Ascending aorta (tissue), 2 donors: Measurements from ENCODE around the gene KLHL1. TPM values are rescaled to one million over a fixed set of nuclear protein-coding genes. Genes with fewer than 3 reads are reported as not detected.

ENCODE experiments used
- DNase-seq, 2 donors: peaks; one replicate each; pipeline ENCODE4 v3.0.0-alpha.2; 2019; ENCODE audit warnings: low spot score in 2 of 2
- H3K27ac ChIP-seq, 2 donors: fragments of 200-600 bp; sonication (generic); one replicate each; pipeline ENCODE4 v1.5.1; 2016 to 2017; ENCODE audit warnings: mild to moderate bottlenecking in 1 of 2
- H3K27me3 ChIP-seq: fragments of 200-600 bp; sonication (generic); one replicate; pipeline ENCODE4 v1.5.1; 2017
- H3K36me3 ChIP-seq, 2 donors: fragments of 200-600 bp; sonication (generic); one replicate each; pipeline ENCODE4 v1.5.1; 2016
- H3K4me1 ChIP-seq, 2 donors: fragments of 200-600 bp; sonication (generic); one replicate each; pipeline ENCODE4 v1.5.1; 2016 to 2017; ENCODE audit warnings: mild to moderate bottlenecking in 1 of 2
- H3K4me3 ChIP-seq, 2 donors: fragments of 200-600 bp; sonication (generic); one replicate each; pipeline ENCODE4 v1.5.1; 2016 to 2017; ENCODE audit warnings: mild to moderate bottlenecking in 1 of 2
- H3K9me3 ChIP-seq, 2 donors: fragments of 200-600 bp; sonication (generic); one replicate each; pipeline ENCODE4 v1.5.1; 2016
- CTCF ChIP-seq, 3 experiments: fragments of 200-600 bp in 2 of 3; fragments of 450-650 bp in 1 of 3; sonication (generic) in 2 of 3; IDR thresholded peaks; one replicate each; pipeline ENCODE4 v1.5.1; 2016 to 2019; ENCODE audit warnings: antibody characterized with exemption in 3 of 3, mild to moderate bottlenecking in 1 of 3, moderate library complexity in 1 of 3
- intact Hi-C: fragments of 100-400 bp; cut with DNase I; formaldehyde crosslinking; loops from one replicate; pipeline ENCODE4 v1.15.1; 2023
- total RNA-seq: library from RNA; depleted of rRNA; stranded (reverse); fragments of >200 nt; gene quantifications from one replicate; pipeline ENCODE4 v1.1.0, GENCODE V29; 2016

The KLHL1 gene
- total RNA-seq, 1 donor from 2014 or later, result not detected

- Histone ChIP-seq H3K4me3 (no peak overlapping the region), H3K27ac (no peak overlapping the region), H3K9me3 (peaks cover 0 to 9% of the 10 kb centered on the region in 2 donors), H3K36me3 (no peaks in the 10 kb centered on the region), H3K4me1 (no peaks in the 10 kb centered on the region), H3K27me3 (no peaks in the 10 kb centered on the region)
- no peak for DNase-seq
- intact Hi-C loops, result no loop called here
- no peak for TF ChIP-seq CTCF (IDR thresholded peaks at IDR 0.05)
These were observed 290.9 kb downstream of the KLHL1 start for GRCh38 chr13:69817333-69817869.

DNA sequence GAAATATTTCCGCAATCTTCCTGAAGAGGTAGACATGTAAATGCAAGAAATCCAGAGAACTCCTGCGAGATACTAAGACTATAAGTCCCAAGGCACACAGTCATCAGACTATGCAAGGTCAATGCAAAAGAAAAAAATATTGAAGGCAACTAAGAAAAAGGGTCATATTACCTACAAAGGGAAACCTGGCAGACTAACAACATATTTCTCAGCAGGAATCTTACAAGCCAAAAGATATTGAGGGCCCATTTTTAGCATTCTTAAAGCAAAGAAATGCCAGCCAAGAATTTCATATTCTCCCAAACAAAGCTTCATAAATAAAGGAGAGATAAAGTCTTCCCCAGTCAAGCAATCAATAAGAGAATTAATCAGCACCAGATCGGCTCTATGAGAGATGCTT lies 299.1 kb downstream of the KLHL1 start:
- DNase-seq, result no peak
- Histone ChIP-seq H3K4me3 (no peak overlapping the region), H3K36me3 (no peaks in the 10 kb centered on the region), H3K27me3 (no peaks in the 10 kb centered on the region), H3K9me3 (peaks cover 0 to 5% of the 10 kb centered on the region in 2 donors), H3K27ac (no peak overlapping the region), H3K4me1 (no peaks in the 10 kb centered on the region)
- TF ChIP-seq CTCF (IDR thresholded peaks at IDR 0.05), result no peak
- intact Hi-C loops, result no loop called here

- intact Hi-C loops, result no loop called here
These were observed 312.0 kb downstream of the KLHL1 start for GRCh38 chr13:69796256-69796655.

DNA sequence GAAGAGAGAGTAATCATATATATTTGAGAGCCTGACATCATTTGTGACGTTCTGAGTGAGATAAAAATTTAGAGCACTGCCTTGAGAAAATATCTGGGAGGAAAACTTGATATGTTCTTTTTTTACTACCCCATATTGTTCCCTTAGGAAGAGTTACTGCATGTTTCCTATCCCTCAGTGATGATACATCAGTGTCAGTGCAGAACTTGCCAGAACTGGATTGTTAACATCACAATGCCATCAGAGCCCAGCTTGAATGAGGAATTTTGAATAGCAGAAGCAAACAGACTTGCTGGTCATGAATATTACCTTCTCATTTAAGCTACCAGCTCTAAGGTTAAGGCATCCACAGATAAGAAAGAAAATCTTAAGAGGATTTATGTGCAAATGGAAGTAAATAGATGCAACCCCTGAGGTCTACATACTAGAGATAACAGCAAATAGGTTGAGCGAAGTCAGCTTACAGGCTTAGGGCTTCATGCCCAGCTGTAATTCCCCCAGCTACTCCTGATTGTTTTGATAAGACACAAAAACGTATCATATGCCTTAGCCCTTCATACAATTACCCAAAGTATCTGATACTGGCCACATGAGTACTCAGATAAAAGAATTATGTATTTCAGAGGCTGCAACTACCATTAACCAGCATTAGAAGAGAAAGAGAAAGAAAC lies 314.3 kb downstream of the KLHL1 start:
- H3K4me3 ChIP-seq, result no peak overlapping the region
- intact Hi-C loops, result no loop called here
- no peaks in the 10 kb centered on the region for H3K4me1 ChIP-seq
- H3K27ac ChIP-seq, result no peak overlapping the region
- no peaks in the 10 kb centered on the region for H3K27me3 ChIP-seq
- TF ChIP-seq CTCF (IDR thresholded peaks at IDR 0.05), result no peak
- no peaks in the 10 kb centered on the region for H3K36me3 ChIP-seq
- H3K9me3 ChIP-seq, result no peaks in the 10 kb centered on the region
- DNase-seq, result no peak

More at GRCh38 chr13:69796256-69796655, 312.0 kb downstream of the KLHL1 start:
- Histone ChIP-seq H3K27me3 (no peaks in the 10 kb centered on the region), H3K4me3 (no peak overlapping the region), H3K9me3 (no peaks in the 10 kb centered on the region), H3K27ac (no peak overlapping the region), H3K36me3 (no peaks in the 10 kb centered on the region), H3K4me1 (no peaks in the 10 kb centered on the region)
- no peak for DNase-seq
- TF ChIP-seq CTCF (IDR thresholded peaks at IDR 0.05), result no peak

DNA sequence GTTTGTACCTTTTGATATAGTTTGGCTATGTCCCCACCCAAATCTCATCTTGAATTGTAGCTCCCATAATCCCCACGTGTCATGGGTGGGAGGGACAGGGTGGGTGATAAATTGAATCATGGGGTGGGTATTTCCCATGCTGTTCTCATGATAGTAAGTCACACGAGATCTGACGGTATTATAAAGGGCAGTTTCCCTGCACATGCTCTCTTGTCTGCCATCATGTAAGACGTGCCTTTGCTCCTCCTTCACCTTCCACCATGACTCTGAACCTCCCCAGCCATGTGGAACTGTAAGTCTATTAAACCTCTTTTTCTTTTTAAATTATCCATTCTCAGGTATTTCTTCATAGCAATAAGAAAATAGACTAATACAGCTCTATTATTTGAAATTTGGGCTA lies 331.3 kb downstream of the KLHL1 start:
- H3K4me1 ChIP-seq, result no peaks in the 10 kb centered on the region
- no peak for TF ChIP-seq CTCF (IDR thresholded peaks at IDR 0.05)
- no peak overlapping the region for H3K27ac ChIP-seq
- no peaks in the 10 kb centered on the region for H3K36me3 ChIP-seq
- H3K9me3 ChIP-seq, result no peaks in the 10 kb centered on the region
- no peak overlapping the region for H3K4me3 ChIP-seq
- DNase-seq, result no peak
- no peaks in the 10 kb centered on the region for H3K27me3 ChIP-seq
- intact Hi-C loops, result no loop called here
